ENCODE data around the gene FAM169A.

Gene FAM169A

DNA sequence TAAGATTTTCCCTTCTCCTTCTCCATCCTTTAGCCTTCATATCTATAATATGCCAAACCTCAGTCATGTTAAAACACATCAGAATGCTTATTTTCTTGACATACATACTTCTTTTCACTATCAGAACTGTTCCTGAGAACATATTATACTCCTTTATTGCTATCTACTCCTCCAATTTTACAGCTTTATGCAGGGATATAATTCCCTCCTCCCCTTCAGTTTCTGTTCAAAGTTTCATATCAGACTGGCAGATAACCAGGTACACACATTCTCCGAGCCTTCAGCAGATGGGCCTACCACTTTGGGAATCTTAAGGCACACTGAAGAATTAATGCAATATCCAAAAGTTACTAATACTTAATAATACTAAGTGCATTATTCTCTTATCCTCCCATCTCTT, 29.1 kb downstream of the FAM169A start:
- H4K20me1 ChIP-seq (ENCODE audit: low read depth, low read length): no peaks in the 10 kb centered on the region
- no peaks in the 10 kb centered on the region for H3K36me3 ChIP-seq (ENCODE audit: low read length)
- H3K79me2 ChIP-seq (ENCODE audit: insufficient read depth, low read length): no peaks in the 10 kb centered on the region

DNA sequence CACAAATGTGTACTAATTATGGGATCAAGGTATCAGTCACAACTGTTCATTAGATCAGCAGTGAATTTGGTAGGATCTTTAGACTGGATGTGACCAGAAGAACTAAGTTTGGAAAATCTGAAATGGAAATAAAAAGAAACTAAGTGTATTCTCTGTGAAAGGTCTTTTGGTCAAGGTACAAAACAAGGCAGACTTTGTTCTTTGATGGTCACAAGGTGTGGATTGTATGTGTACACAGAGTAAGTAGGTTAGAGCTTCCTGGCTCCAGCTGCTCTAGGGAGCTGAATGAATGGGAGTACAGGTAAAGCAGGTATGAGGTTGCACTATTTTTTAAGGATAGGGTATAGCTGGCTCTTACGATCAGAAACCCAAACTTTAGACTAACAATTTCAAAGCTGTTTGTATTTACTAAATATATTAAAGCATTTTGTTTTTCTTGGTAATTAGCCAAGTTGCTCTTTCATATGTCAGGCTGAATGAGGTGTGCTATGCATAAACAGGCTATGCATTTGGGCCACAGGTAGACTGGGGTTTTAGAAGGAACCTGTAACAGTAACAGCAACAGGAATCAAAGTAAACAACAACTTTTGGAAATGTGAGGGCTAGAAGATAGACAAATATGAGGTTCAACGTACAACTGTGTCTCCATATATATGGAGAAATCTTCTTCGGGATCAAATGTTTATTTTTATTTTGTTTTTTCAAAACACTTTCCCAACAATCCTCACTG, 32.5 kb downstream of the FAM169A start:
- H4K20me1 ChIP-seq (ENCODE audit: low read depth, low read length): no peaks in the 10 kb centered on the region
- TF ChIP-seq EZH2phosphoT487 (conservative IDR thresholded peaks at IDR 0.05; ENCODE audit: low read length): no peak
- TF ChIP-seq, protein P1, sequence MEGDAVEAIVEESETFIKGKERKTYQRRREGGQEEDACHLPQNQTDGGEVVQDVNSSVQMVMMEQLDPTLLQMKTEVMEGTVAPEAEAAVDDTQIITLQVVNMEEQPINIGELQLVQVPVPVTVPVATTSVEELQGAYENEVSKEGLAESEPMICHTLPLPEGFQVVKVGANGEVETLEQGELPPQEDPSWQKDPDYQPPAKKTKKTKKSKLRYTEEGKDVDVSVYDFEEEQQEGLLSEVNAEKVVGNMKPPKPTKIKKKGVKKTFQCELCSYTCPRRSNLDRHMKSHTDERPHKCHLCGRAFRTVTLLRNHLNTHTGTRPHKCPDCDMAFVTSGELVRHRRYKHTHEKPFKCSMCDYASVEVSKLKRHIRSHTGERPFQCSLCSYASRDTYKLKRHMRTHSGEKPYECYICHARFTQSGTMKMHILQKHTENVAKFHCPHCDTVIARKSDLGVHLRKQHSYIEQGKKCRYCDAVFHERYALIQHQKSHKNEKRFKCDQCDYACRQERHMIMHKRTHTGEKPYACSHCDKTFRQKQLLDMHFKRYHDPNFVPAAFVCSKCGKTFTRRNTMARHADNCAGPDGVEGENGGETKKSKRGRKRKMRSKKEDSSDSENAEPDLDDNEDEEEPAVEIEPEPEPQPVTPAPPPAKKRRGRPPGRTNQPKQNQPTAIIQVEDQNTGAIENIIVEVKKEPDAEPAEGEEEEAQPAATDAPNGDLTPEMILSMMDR (IDR thresholded peaks at IDR 0.05; ENCODE audit: insufficient read depth, low read length, poor library complexity, severe bottlenecking): no peak
- no peak overlapping the region for H3K9ac ChIP-seq (ENCODE audit: low read length)
- no peak overlapping the region for H3K4me3 ChIP-seq (ENCODE audit: insufficient read depth, low read length, poor library complexity, severe bottlenecking)
- H3K9me3 ChIP-seq (ENCODE audit: insufficient read depth, low read length): no peaks in the 10 kb centered on the region
- no peaks in the 10 kb centered on the region for H3K36me3 ChIP-seq (ENCODE audit: low read length)
- no peaks in the 10 kb centered on the region for H3K27me3 ChIP-seq (ENCODE audit: low read length)
- no peak overlapping the region for H3K4me2 ChIP-seq (ENCODE audit: low read depth, low read length, poor library complexity, severe bottlenecking)
- H2AFZ ChIP-seq (ENCODE audit: low read depth, low read length, severe bottlenecking): no peak overlapping the region
- H3K27ac ChIP-seq (ENCODE audit: low read depth, low read length): no peak overlapping the region
- H3K9me2 ChIP-seq (replicated peaks; ENCODE audit: insufficient read depth, low read length): no peaks in the 10 kb centered on the region
- H3K79me2 ChIP-seq (ENCODE audit: insufficient read depth, low read length): no peaks in the 10 kb centered on the region
- no peaks in the 10 kb centered on the region for H3F3A ChIP-seq (ENCODE audit: insufficient read depth)

More for the DNA sequence above, 29.1 kb downstream of the FAM169A start:
- Histone ChIP-seq H3K27ac (ENCODE audit: low read depth, low read length) (no peak overlapping the region), H3K9ac (ENCODE audit: low read length) (no peak overlapping the region), H3K9me2 (replicated peaks; ENCODE audit: insufficient read depth, low read length) (no peaks in the 10 kb centered on the region), H2AFZ (ENCODE audit: low read depth, low read length, severe bottlenecking) (no peak overlapping the region), H3F3A (ENCODE audit: insufficient read depth) (no peaks in the 10 kb centered on the region), H3K27me3 (ENCODE audit: low read length) (no peaks in the 10 kb centered on the region), H3K9me3 (ENCODE audit: insufficient read depth, low read length) (no peaks in the 10 kb centered on the region), H3K4me3 (ENCODE audit: insufficient read depth, low read length, poor library complexity, severe bottlenecking) (no peak overlapping the region), H3K4me2 (ENCODE audit: low read depth, low read length, poor library complexity, severe bottlenecking) (no peak overlapping the region)
- TF ChIP-seq, protein P1 (IDR thresholded peaks at IDR 0.05; ENCODE audit: insufficient read depth, low read length, poor library complexity, severe bottlenecking): no peak
- no peak for TF ChIP-seq EZH2phosphoT487 (conservative IDR thresholded peaks at IDR 0.05; ENCODE audit: low read length)

DNA sequence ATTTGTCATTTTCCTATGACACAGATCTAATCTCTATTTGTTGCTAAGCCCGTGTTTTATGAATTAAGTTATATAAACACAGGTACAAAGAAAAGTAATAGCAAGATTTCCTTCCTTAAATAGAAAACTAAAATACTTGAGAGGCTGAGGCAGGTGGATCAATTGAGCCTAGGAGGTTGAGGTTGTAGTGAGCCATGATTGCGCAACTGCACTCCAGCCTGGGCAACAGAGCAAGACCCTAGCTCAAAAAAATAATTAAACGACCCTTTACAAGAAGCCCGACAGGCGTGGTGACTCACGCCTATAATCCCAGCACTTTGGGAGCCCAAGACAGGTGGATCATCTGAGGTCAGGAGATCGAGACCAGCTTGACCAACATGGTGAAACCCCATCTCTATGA, 36.8 kb downstream of the FAM169A start:
- H4K20me1 ChIP-seq (ENCODE audit: low read depth, low read length): no peaks in the 10 kb centered on the region
- no peak overlapping the region for H3K4me3 ChIP-seq (ENCODE audit: insufficient read depth, low read length, poor library complexity, severe bottlenecking)
- no peak overlapping the region for H3K27ac ChIP-seq (ENCODE audit: low read depth, low read length)
- no peaks in the 10 kb centered on the region for H3K9me2 ChIP-seq (replicated peaks; ENCODE audit: insufficient read depth, low read length)
- no peak overlapping the region for H3K9ac ChIP-seq (ENCODE audit: low read length)
- H2AFZ ChIP-seq (ENCODE audit: low read depth, low read length, severe bottlenecking): no peak overlapping the region
- no peak for TF ChIP-seq EZH2phosphoT487 (conservative IDR thresholded peaks at IDR 0.05; ENCODE audit: low read length)
- H3K79me2 ChIP-seq (ENCODE audit: insufficient read depth, low read length): no peaks in the 10 kb centered on the region
- H3F3A ChIP-seq (ENCODE audit: insufficient read depth): no peaks in the 10 kb centered on the region
- H3K4me2 ChIP-seq (ENCODE audit: low read depth, low read length, poor library complexity, severe bottlenecking): no peak overlapping the region
- H3K36me3 ChIP-seq (ENCODE audit: low read length): no peaks in the 10 kb centered on the region
- no peaks in the 10 kb centered on the region for H3K27me3 ChIP-seq (ENCODE audit: low read length)
- no peaks in the 10 kb centered on the region for H3K9me3 ChIP-seq (ENCODE audit: insufficient read depth, low read length)

DNA sequence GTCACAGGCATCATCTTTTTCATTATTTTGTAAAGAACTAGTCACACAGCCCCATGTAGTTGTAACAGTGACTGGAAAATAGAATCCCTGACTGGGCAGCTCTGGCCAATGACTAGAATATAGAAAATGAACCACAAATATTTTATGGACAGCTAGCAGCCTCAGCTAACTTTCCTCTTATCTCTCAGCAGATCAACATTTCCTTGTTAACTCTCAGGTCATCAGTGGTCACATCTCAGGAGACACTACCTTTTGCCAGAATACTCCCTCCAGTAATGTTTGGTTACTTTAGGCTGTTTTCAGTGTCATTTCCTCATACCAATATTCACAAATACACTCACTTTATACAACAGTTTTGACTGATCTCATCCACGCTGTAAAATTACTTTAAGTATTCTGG, 43.9 kb downstream of the FAM169A start:
- Histone ChIP-seq H3K4me3 (ENCODE audit: insufficient read depth, low read length, poor library complexity, severe bottlenecking) (no peak overlapping the region), H3K9ac (ENCODE audit: low read length) (no peak overlapping the region), H3F3A (ENCODE audit: insufficient read depth) (no peaks in the 10 kb centered on the region), H3K9me3 (ENCODE audit: insufficient read depth, low read length) (no peaks in the 10 kb centered on the region), H3K79me2 (ENCODE audit: insufficient read depth, low read length) (no peaks in the 10 kb centered on the region), H3K36me3 (ENCODE audit: low read length) (no peaks in the 10 kb centered on the region), H3K27ac (ENCODE audit: low read depth, low read length) (no peak overlapping the region), H3K9me2 (replicated peaks; ENCODE audit: insufficient read depth, low read length) (no peaks in the 10 kb centered on the region), H4K20me1 (ENCODE audit: low read depth, low read length) (no peaks in the 10 kb centered on the region), H2AFZ (ENCODE audit: low read depth, low read length, severe bottlenecking) (no peak overlapping the region), H3K27me3 (ENCODE audit: low read length) (no peaks in the 10 kb centered on the region), H3K4me2 (ENCODE audit: low read depth, low read length, poor library complexity, severe bottlenecking) (no peak overlapping the region)
- TF ChIP-seq, protein P1 (IDR thresholded peaks at IDR 0.05; ENCODE audit: insufficient read depth, low read length, poor library complexity, severe bottlenecking): no peak
- no peak for TF ChIP-seq EZH2phosphoT487 (conservative IDR thresholded peaks at IDR 0.05; ENCODE audit: low read length)
